Stomach (tissue), 9 donors: ENCODE measurements around the gene OR10P1. TPM values are rescaled to one million over a fixed set of nuclear protein-coding genes. Genes with fewer than 3 reads are reported as not detected.

ENCODE experiments used
- DNase-seq, 2 donors: peaks; one replicate each; pipeline versions ENCODE4 v3.0.0 to v3.0.0-alpha.2; 2013 to 2019
- H3K27ac ChIP-seq, 5 donors: fragments of 200-600 bp in 4 of 5; sonication (generic) in 4 of 5; one replicate each; pipeline ENCODE4 v1.5.1; 2013 to 2019; ENCODE audit warnings: mild to moderate bottlenecking in 1 of 5, moderate library complexity in 1 of 5
- H3K27me3 ChIP-seq, 3 donors: fragments of 200-600 bp; sonication (generic); one replicate each; pipeline ENCODE4 v1.5.1; 2017 to 2019; ENCODE audit warnings: mixed run types in 1 of 3
- H3K36me3 ChIP-seq, 4 donors: fragments of 200-600 bp; sonication (generic); 1 replicate in 3 of 4; 2 replicates in 1 of 4; pipeline ENCODE4 v1.5.1; 2016 to 2019
- H3K4me1 ChIP-seq, 4 donors: fragments of 200-600 bp; sonication (generic); one replicate each; pipeline ENCODE4 v1.5.1; 2016 to 2019
- H3K4me3 ChIP-seq, 4 donors: fragments of 200-600 bp; sonication (generic) in 3 of 4; one replicate each; pipeline ENCODE4 v1.5.1; 2016 to 2019; ENCODE audit warnings: mild to moderate bottlenecking in 1 of 4
- H3K9me3 ChIP-seq, 4 donors: fragments of 200-600 bp; sonication (generic); one replicate each; pipeline ENCODE4 v1.5.1; 2016 to 2019
- CTCF ChIP-seq, 7 experiments: fragments of 450-650 bp in 4 of 7; fragments of 200-600 bp in 3 of 7; sonication (generic) in 3 of 7; IDR thresholded peaks; one replicate each; pipeline ENCODE4 v1.5.1; 2016 to 2019; ENCODE audit warnings: antibody characterized with exemption in 7 of 7, control low read depth in 2 of 7, mild to moderate bottlenecking in 1 of 7
- EP300 ChIP-seq: sonication (generic); formaldehyde crosslinking; IDR thresholded peaks from one replicate; pipeline ENCODE4 v1.6.1; 2017; ENCODE audit warnings: antibody characterized with exemption
- POLR2A ChIP-seq, 4 donors: fragments of 450-650 bp; IDR thresholded peaks; one replicate each; pipeline ENCODE4 v1.6.1; 2016; ENCODE audit warnings: antibody characterized with exemption in 4 of 4, control low read depth in 2 of 4, mild to moderate bottlenecking in 1 of 4, moderate library complexity in 1 of 4
- POLR2AphosphoS5 ChIP-seq, 3 donors: sonication (generic); formaldehyde crosslinking; IDR thresholded peaks; one replicate each; pipeline ENCODE4 v1.6.1; 2016; ENCODE audit warnings: antibody characterized with exemption in 3 of 3
- WGBS, 5 donors: extraction: QIAGEN DNeasy Blood & Tissue Kit in 3 of 5; methylation state at CpG; one replicate each; pipeline versions ENCODE4 v1.1.5 to v1.1.7; 2013 to 2018; 5-methylcytosine and 5-hydroxymethylcytosine counted together
- intact Hi-C: fragments of 100-400 bp; cut with DNase I; formaldehyde crosslinking; loops from one replicate; pipeline ENCODE4 v1.15.1; 2023; ENCODE audit warnings: low total_unique reads
- polyA plus RNA-seq, 3 donors: library from polyadenylated mRNA; stranded (reverse); fragments of 200-250 nt; gene quantifications; one replicate each; pipeline ENCODE4 v1.2.3, GENCODE V29; 2013
- total RNA-seq, 5 donors: library from RNA; depleted of rRNA; stranded (reverse); fragments of >200 nt; gene quantifications; one replicate each; pipeline versions ENCODE4 v1.1.0 to v1.2.3, GENCODE V29; 2014 to 2016
- donor health status: healthy with polysubstance abuse.
- donor health status: Bipolar disorder and iron deficiency.
- donor health status: healthy.

The OR10P1 gene
- total and polyA plus RNA-seq, 8 donors, result not detected

GRCh38 chr12:55629058-55629841, 7.4 kb upstream of the OR10P1 start:
- WGBS, 5 donors, result 64 to 79% (median 75%) methylated on average over 3 of the region's 3 CpGs
- H3K36me3 ChIP-seq, result no peaks in the 10 kb centered on the region
- H3K27me3 ChIP-seq, result no peaks in the 10 kb centered on the region
- TF ChIP-seq CTCF (IDR thresholded peaks at IDR 0.05), result no peak
- TF ChIP-seq POLR2A (IDR thresholded peaks at IDR 0.05), result no peak
- TF ChIP-seq POLR2AphosphoS5 (IDR thresholded peaks at IDR 0.05), result no peak
- no peak for TF ChIP-seq EP300
- H3K9me3 ChIP-seq, result no peaks in the 10 kb centered on the region
- DNase-seq, result no peak
- no peaks in the 10 kb centered on the region for H3K4me1 ChIP-seq
- H3K27ac ChIP-seq, result no peak overlapping the region
- intact Hi-C loops, result no loop called here
- no peak overlapping the region for H3K4me3 ChIP-seq

- Histone ChIP-seq H3K27ac (no peak overlapping the region), H3K27me3 (no peaks in the 10 kb centered on the region), H3K4me1 (no peaks in the 10 kb centered on the region), H3K36me3 (no peaks in the 10 kb centered on the region), H3K9me3 (no peaks in the 10 kb centered on the region), H3K4me3 (no peak overlapping the region)
- 33 to 62% (median 43%) methylated on average over 1 of the region's 1 CpG for WGBS, 5 donors
- TF ChIP-seq POLR2AphosphoS5 (IDR thresholded peaks at IDR 0.05), result no peak
- no peak for TF ChIP-seq POLR2A (IDR thresholded peaks at IDR 0.05)
- TF ChIP-seq EP300, result no peak
- no peak for TF ChIP-seq CTCF (IDR thresholded peaks at IDR 0.05)
- DNase-seq, result no peak
- intact Hi-C loops, result no loop called here
Measured at GRCh38 chr12:55631056-55631455, 5.6 kb upstream of the OR10P1 start.

GRCh38 chr12:55631733-55632132, 5.0 kb upstream of the OR10P1 start:
- no peaks in the 10 kb centered on the region for H3K9me3 ChIP-seq
- TF ChIP-seq CTCF (IDR thresholded peaks at IDR 0.05) (no peak), POLR2A (IDR thresholded peaks at IDR 0.05) (no peak)
- H3K27ac ChIP-seq, result no peak overlapping the region
- H3K4me3 ChIP-seq, result no peak overlapping the region
- H3K27me3 ChIP-seq, result no peaks in the 10 kb centered on the region
- H3K36me3 ChIP-seq, result no peaks in the 10 kb centered on the region
- intact Hi-C loops, result no loop called here
- no peaks in the 10 kb centered on the region for H3K4me1 ChIP-seq
- DNase-seq, result no peak
- WGBS, 5 donors, result 71 to 82% (median 73%) methylated on average over 5 of the region's 5 CpGs

- Histone ChIP-seq H3K27ac (no peak overlapping the region), H3K4me3 (no peak overlapping the region), H3K27me3 (peaks cover 0 to 3% (median 0%) of the 10 kb centered on the region in 3 donors), H3K4me1 (no peaks in the 10 kb centered on the region), H3K9me3 (no peaks in the 10 kb centered on the region), H3K36me3 (no peaks in the 10 kb centered on the region)
- intact Hi-C loops, result no loop called here
- TF ChIP-seq POLR2A (IDR thresholded peaks at IDR 0.05) (no peak), CTCF (IDR thresholded peaks at IDR 0.05) (no peak), EP300 (no peak), POLR2AphosphoS5 (IDR thresholded peaks at IDR 0.05) (no peak)
- WGBS, 5 donors, result 79 to 88% (median 82%) methylated on average over 4 of the region's 4 CpGs
- no peak for DNase-seq
Measured at GRCh38 chr12:55633151-55633550, 3.5 kb upstream of the OR10P1 start.
